Measurements from ENCODE around the gene EIF4A3.
"Not testable (repeated sequence)": the region's sequence is repeated elsewhere in the genome, so short reads cannot be mapped to it uniquely, and the experiment has no call there.

EIF4A3 gene

GRCh38 chr17:80099291-80100034 lies 47.5 kb downstream of the EIF4A3 start:
- DNase-seq: no peak

- DNase-seq: no peak
These were observed 48.9 kb downstream of the EIF4A3 start for GRCh38 chr17:80097844-80098691.

- DNase-seq: no peak
These were observed 49.8 kb downstream of the EIF4A3 start for GRCh38 chr17:80097127-80097621.

GRCh38 chr17:80096561-80097021 lies 50.3 kb downstream of the EIF4A3 start:
- no peak for DNase-seq

GRCh38 chr17:80095844-80096475 lies 51.0 kb downstream of the EIF4A3 start:
- no peak for DNase-seq

- DNase-seq: no peak
These were observed 51.7 kb downstream of the EIF4A3 start for GRCh38 chr17:80095038-80095843.

GRCh38 chr17:80092959-80093358 lies 54.0 kb downstream of the EIF4A3 start:
- DNase-seq: no peak

- no peak for DNase-seq
These were observed 55.6 kb downstream of the EIF4A3 start for GRCh38 chr17:80091376-80091775.

GRCh38 chr17:80090164-80090563 lies 56.8 kb downstream of the EIF4A3 start:
- DNase-seq: not testable (repeated sequence)

- no peak for DNase-seq
These were observed 57.2 kb downstream of the EIF4A3 start for GRCh38 chr17:80089762-80090161.

GRCh38 chr17:80087346-80088265 lies 59.3 kb downstream of the EIF4A3 start:
- no peak for DNase-seq

- no peak for DNase-seq
These were observed 60.3 kb downstream of the EIF4A3 start for GRCh38 chr17:80086616-80087015.

GRCh38 chr17:80086081-80086480 lies 60.8 kb downstream of the EIF4A3 start:
- no peak for DNase-seq

GRCh38 chr17:80084773-80085172 lies 62.2 kb downstream of the EIF4A3 start:
- no peak for DNase-seq
